H1 (cell line): ENCODE measurements around the gene IFNAR2. TPM values are rescaled to one million over a fixed set of nuclear protein-coding genes. Genes with fewer than 3 reads are reported as not detected.

Source experiments
- CTCF ChIA-PET: fragments of 300-600 bp; sonication (Branson Sonifier 250); formaldehyde crosslinking; loops from one replicate; lab custom pipeline; 2021; ENCODE audit not compliant: partially characterized antibody; lab: Charles Lee
- POLR2A ChIA-PET: fragments of 300-600 bp; sonication (Branson Sonifier 250); formaldehyde crosslinking; loops from one replicate; lab custom pipeline; 2021; ENCODE audit warnings: inconsistent platforms; ENCODE audit not compliant: partially characterized antibody; lab: Charles Lee
- DNase-seq, 2 experiments: peaks; one replicate each; pipeline versions ENCODE4 v3.0.0 to v3.0.0-alpha.2; 2010 to 2022; ENCODE audit warnings: low spot score in 2 of 2, low read depth in 1 of 2, mixed read lengths in 1 of 2
- FAIRE-seq: peaks from 2 replicates; lab custom pipeline; 2011; peaks lifted over from hg19 to GRCh38; lab: Jason Lieb, UNC
- H2AFZ ChIP-seq: 2 replicates; pipeline ENCODE4 v1.8.1; 2012; ENCODE audit warnings: low read length, inconsistent platforms
- H2AK5ac ChIP-seq: 2 replicates; pipeline ENCODE4 v1.6.1; 2013; ENCODE audit warnings: low read depth, low read length
- H2BK120ac ChIP-seq: replicated peaks from 2 replicates; pipeline ENCODE3; 2013; ENCODE audit warnings: low read depth, low read length, inconsistent platforms
- H2BK12ac ChIP-seq: 2 replicates; pipeline ENCODE4 v1.6.1; 2013; ENCODE audit warnings: low read depth, low read length
- H2BK15ac ChIP-seq: 2 replicates; pipeline ENCODE4 v1.6.1; 2013; ENCODE audit warnings: low read length
- H2BK20ac ChIP-seq: 2 replicates; pipeline ENCODE4 v1.6.1; 2013; ENCODE audit warnings: low read length
- H2BK5ac ChIP-seq: 2 replicates; pipeline ENCODE4 v1.6.1; 2013; ENCODE audit warnings: low read depth, low read length
- H3K14ac ChIP-seq: 2 replicates; pipeline ENCODE4 v1.6.1; 2013; ENCODE audit warnings: inconsistent platforms; ENCODE audit not compliant: insufficient read length
- H3K18ac ChIP-seq: 2 replicates; pipeline ENCODE4 v1.6.1; 2013; ENCODE audit warnings: low read length; ENCODE audit errors: extremely low read depth
- H3K23ac ChIP-seq: 2 replicates; pipeline ENCODE4 v1.6.1; 2013; ENCODE audit warnings: inconsistent platforms; ENCODE audit not compliant: insufficient read length
- H3K23me2 ChIP-seq: 2 replicates; pipeline ENCODE4 v1.6.1; 2013; ENCODE audit warnings: low read depth, low read length
- H3K27ac ChIP-seq: 2 replicates; pipeline ENCODE4 v1.6.1; 2011; ENCODE audit warnings: low read depth, low read length, inconsistent platforms
- H3K27me3 ChIP-seq, 4 experiments: replicated peaks in 1 of 4; 1 replicate in 1 of 4; 2 replicates in 3 of 4; pipeline versions ENCODE4 v1.6.1 to v1.8.1; 2011 to 2013; ENCODE audit warnings: low read length in 3 of 4, mild to moderate bottlenecking in 3 of 4, inconsistent platforms in 2 of 4, mixed read lengths in 2 of 4, moderate library complexity in 1 of 4; ENCODE audit not compliant: control insufficient read depth in 3 of 4, insufficient read depth in 3 of 4; ENCODE audit errors: extremely low read depth in 1 of 4
- H3K36me3 ChIP-seq, 4 experiments: 2 replicates each; pipeline versions ENCODE4 v1.6.1 to v1.8.1; 2011 to 2013; ENCODE audit warnings: mild to moderate bottlenecking in 4 of 4, low read length in 3 of 4, moderate library complexity in 2 of 4, control low read depth in 1 of 4, inconsistent platforms in 1 of 4; ENCODE audit not compliant: insufficient read depth in 4 of 4, control insufficient read depth in 2 of 4
- H3K4ac ChIP-seq: replicated peaks from 2 replicates; pipeline ENCODE3; 2013; ENCODE audit warnings: low read length, low read depth, mixed read lengths, inconsistent platforms; ENCODE audit not compliant: insufficient read length
- H3K4me1 ChIP-seq, 4 experiments: replicated peaks in 1 of 4; 1 replicate in 1 of 4; 2 replicates in 3 of 4; pipeline versions ENCODE4 v1.6.1 to v1.8.1; 2011 to 2013; ENCODE audit warnings: low read length in 3 of 4, inconsistent platforms in 2 of 4, mixed read lengths in 1 of 4; ENCODE audit not compliant: insufficient read depth in 4 of 4, control insufficient read depth in 3 of 4
- H3K4me2 ChIP-seq, 2 experiments: 2 replicates each; pipeline versions ENCODE4 v1.6.1 to v1.8.1; 2011 to 2013; ENCODE audit warnings: low read depth in 2 of 2, low read length in 2 of 2, control low read depth in 1 of 2, inconsistent platforms in 1 of 2, mild to moderate bottlenecking in 1 of 2; ENCODE audit not compliant: insufficient read depth in 1 of 2
- H3K4me3 ChIP-seq, 4 experiments: fragments of 200-600, 300-600 bp in 1 of 4; sonication (generic), shearing (Covaris generic), sonication (Bioruptor Twin) in 1 of 4; 2 replicates each; pipeline versions ENCODE4 v1.5.1 to v1.8.1; 2011 to 2016; ENCODE audit warnings: low read length in 4 of 4, low read depth in 3 of 4, control low read depth in 2 of 4, inconsistent platforms in 2 of 4, mild to moderate bottlenecking in 2 of 4, mixed read lengths in 1 of 4, moderate library complexity in 1 of 4; ENCODE audit not compliant: insufficient read depth in 2 of 4; ENCODE audit errors: extremely low read depth in 1 of 4
- H3K56ac ChIP-seq: replicated peaks from 2 replicates; pipeline ENCODE3; 2013; ENCODE audit warnings: low read depth, mild to moderate bottlenecking, mixed read lengths, low read length, inconsistent platforms; ENCODE audit not compliant: insufficient read length
- H3K79me1 ChIP-seq: 2 replicates; pipeline ENCODE4 v1.6.1; 2013; ENCODE audit warnings: low read depth, low read length, control low read depth
- H3K79me2 ChIP-seq, 2 experiments: 2 replicates each; pipeline versions ENCODE4 v1.6.1 to v1.8.1; 2012 to 2013; ENCODE audit warnings: low read length in 2 of 2, mild to moderate bottlenecking in 2 of 2, inconsistent platforms in 1 of 2; ENCODE audit not compliant: insufficient read depth in 2 of 2, control insufficient read depth in 1 of 2
- H3K9ac ChIP-seq, 4 experiments: replicated peaks in 1 of 4; 1 replicate in 1 of 4; 2 replicates in 3 of 4; pipeline versions ENCODE4 v1.6.1 to v1.8.1; 2011 to 2013; ENCODE audit warnings: low read depth in 3 of 4, low read length in 3 of 4, control low read depth in 2 of 4, mild to moderate bottlenecking in 2 of 4, moderate library complexity in 2 of 4, inconsistent platforms in 1 of 4; ENCODE audit errors: extremely low read depth in 1 of 4
- H3K9me3 ChIP-seq, 2 experiments: 2 replicates each; pipeline versions ENCODE4 v1.6.1 to v1.8.1; 2012 to 2013; ENCODE audit warnings: mild to moderate bottlenecking in 2 of 2, moderate library complexity in 2 of 2, control low read depth in 1 of 2, inconsistent platforms in 1 of 2, low read depth in 1 of 2, low read length in 1 of 2, mixed read lengths in 1 of 2; ENCODE audit not compliant: insufficient read depth in 2 of 2
- H4K20me1 ChIP-seq, 2 experiments: replicated peaks in 1 of 2; 2 replicates each; pipeline versions ENCODE3 to v1.8.1; 2011 to 2013; ENCODE audit warnings: inconsistent platforms in 2 of 2, low read length in 2 of 2, mild to moderate bottlenecking in 1 of 2; ENCODE audit not compliant: insufficient read depth in 2 of 2, control insufficient read depth in 1 of 2
- H4K5ac ChIP-seq: 2 replicates; pipeline ENCODE4 v1.6.1; 2013; ENCODE audit warnings: low read length, low read depth, mixed read lengths, inconsistent platforms; ENCODE audit not compliant: insufficient read length
- H4K8ac ChIP-seq: 2 replicates; pipeline ENCODE4 v1.8.0; 2013; ENCODE audit warnings: mild to moderate bottlenecking, moderate library complexity, low read length, inconsistent platforms; ENCODE audit not compliant: insufficient read depth; ENCODE audit errors: extremely low read depth
- H4K91ac ChIP-seq: replicated peaks from 2 replicates; pipeline ENCODE3; 2013; ENCODE audit warnings: low read length, mixed read lengths, inconsistent platforms; ENCODE audit not compliant: insufficient read length
- JUND ChIP-seq: IDR thresholded peaks from 2 replicates; pipeline ENCODE4 v1.6.1; 2011; ENCODE audit warnings: mild to moderate bottlenecking, improper control_type of control experiment, low read length
- KDM4A ChIP-seq: IDR thresholded peaks from one replicate; pipeline ENCODE4 v1.7.1; 2012; ENCODE audit warnings: low read depth, mild to moderate bottlenecking, moderate library complexity, low read length, inconsistent platforms; ENCODE audit not compliant: severe bottlenecking
- NANOG ChIP-seq: IDR thresholded peaks from 2 replicates; pipeline ENCODE4 v1.6.1; 2011; ENCODE audit warnings: low read length, low read depth, mild to moderate bottlenecking, inconsistent platforms; ENCODE audit not compliant: insufficient read depth, poor library complexity, severe bottlenecking
- RAD21 ChIP-seq, 2 experiments: IDR thresholded peaks in 1 of 2; conservative IDR thresholded peaks in 1 of 2; 2 replicates each; pipeline ENCODE4 v1.6.1; 2011; ENCODE audit warnings: low read depth in 2 of 2, low read length in 2 of 2, improper control_type of control experiment in 1 of 2, inconsistent platforms in 1 of 2, mild to moderate bottlenecking in 1 of 2, moderate library complexity in 1 of 2
- RFX5 ChIP-seq: IDR thresholded peaks from 2 replicates; pipeline ENCODE4 v1.6.1; 2011; ENCODE audit warnings: low read depth, low read length, improper control_type of control experiment, borderline replicate concordance
- TBP ChIP-seq: IDR thresholded peaks from 2 replicates; pipeline ENCODE4 v1.6.1; 2011; ENCODE audit warnings: low read depth, low read length, improper control_type of control experiment
- WGBS, 2 experiments: shearing (Covaris generic) in 1 of 2; methylation state at CpG; one replicate each; pipeline versions ENCODE4 v1.1.6 to v1.1.7; 2013 to 2015; ENCODE audit warnings: low lambda C conversion rate in 2 of 2, mixed read lengths in 2 of 2, inconsistent platforms in 1 of 2, low coverage in 1 of 2, missing lambda C conversion rate in 1 of 2; ENCODE audit not compliant: insufficient replicate concordance in 2 of 2, insufficient coverage in 1 of 2, insufficient read length in 1 of 2; ENCODE audit errors: extremely low coverage in 1 of 2, missing lambda C conversion rate in 1 of 2; 5-methylcytosine and 5-hydroxymethylcytosine counted together
- polyA plus RNA-seq, 7 experiments: library from polyadenylated mRNA; depleted of rRNA in 3 of 7; stranded (reverse) in 5 of 7; unstranded in 2 of 7; fragments of >200 nt in 5 of 7; fragments of 200-250 nt in 2 of 7; gene quantifications; 1 replicate in 5 of 7; 2 replicates in 1 of 7; 4 replicates in 1 of 7; pipeline versions ENCODE4 v1.2.1 to v1.2.3, GENCODE V29; 2011 to 2013; ENCODE audit warnings: missing spikeins in 2 of 7, mixed read lengths in 2 of 7
- total RNA-seq: library from RNA; stranded (reverse); fragmentation: NEBNext Ultra II Directional; extraction: Animal tissue kit (Norgen Biotek cat#: 25700); gene quantifications from 2 replicates; pipeline ENCODE4 v1.2.1, GENCODE V29; 2021
- TF ChIP-seq, protein P1 (sequence below), 3 experiments: IDR thresholded peaks; 1 replicate in 2 of 3; 2 replicates in 1 of 3; pipeline versions ENCODE4 v1.5.1 to v1.6.1; 2011; ENCODE audit warnings: low read length in 3 of 3, mild to moderate bottlenecking in 3 of 3, inconsistent platforms in 2 of 3, low read depth in 1 of 3, moderate library complexity in 1 of 3; ENCODE audit not compliant: insufficient read depth in 1 of 3; ENCODE audit errors: control extremely low read depth in 1 of 3

The IFNAR2 gene
- total and polyA plus RNA-seq, 2 of the 8 experiments (the other 6 are each of a cell fraction or from before 2014, with no cell fraction given) = 12.2 to 16.1 TPM

DNA sequence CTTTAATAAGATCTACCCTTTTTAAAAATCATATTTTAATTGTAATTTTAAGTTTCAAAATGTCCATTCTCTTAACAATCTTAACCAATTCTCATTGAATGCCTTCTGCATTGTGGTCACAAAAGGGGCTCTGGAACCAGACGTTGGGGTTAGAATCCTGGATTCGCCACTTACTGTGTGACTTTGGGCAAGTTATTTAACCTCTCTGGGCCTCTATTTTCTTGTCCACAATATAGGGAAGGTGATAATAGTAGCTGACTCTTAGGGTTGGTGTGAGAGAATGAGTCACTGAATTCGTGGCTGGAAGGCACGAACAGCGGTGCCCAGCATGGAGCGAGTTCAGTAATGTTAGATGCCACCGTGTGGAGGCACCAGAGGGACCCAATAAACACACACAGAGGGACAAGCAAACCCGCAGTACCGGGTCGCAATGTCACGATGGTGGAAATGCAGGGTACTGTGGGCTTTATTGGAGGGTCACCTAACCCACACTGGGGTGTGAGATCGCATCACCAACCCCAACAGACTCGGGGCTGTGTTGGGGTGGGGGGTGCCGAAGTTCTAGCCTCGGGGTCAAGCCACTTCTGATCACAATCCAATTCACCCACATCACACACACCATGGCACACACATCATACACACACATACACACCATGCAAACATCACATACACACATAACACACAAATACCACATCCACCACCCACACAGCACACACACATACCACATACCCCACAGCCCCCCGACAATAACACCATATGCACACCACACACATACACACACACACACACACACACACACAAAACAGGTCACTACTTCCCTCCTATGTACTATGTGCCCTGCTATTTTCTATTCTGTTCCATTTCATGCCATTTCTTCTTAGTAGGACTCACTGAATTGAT lies 27.0 kb upstream of the IFNAR2 start:
- Histone ChIP-seq H3K4me1 (peaks cover 0 to 3% (median under 1%) of the 10 kb centered on the region in 4 experiments; a peak in 3 of 7 replicates), H3K4me2 (no peak overlapping the region), H4K5ac (no peak overlapping the region), H3K4ac (no peak overlapping the region), H3K79me1 (no peaks in the 10 kb centered on the region), H3K4me3 (no peak overlapping the region), H3K18ac (no peak overlapping the region), H3K23ac (no peak overlapping the region), H3K36me3 (no peaks in the 10 kb centered on the region), H2BK12ac (no peak overlapping the region), H2AFZ (no peak overlapping the region), H4K8ac (peak overlapping the region; percentile 46; the same call in 1 of the 2 replicates), H2BK120ac (no peak overlapping the region), H2AK5ac (no peak overlapping the region), H3K27ac (no peak overlapping the region), H3K9me3 (no peaks in the 10 kb centered on the region; a peak in 1 of 4 replicates), H2BK15ac (no peak overlapping the region), H3K27me3 (no peaks in the 10 kb centered on the region; a peak in 1 of 7 replicates), H2BK5ac (no peak overlapping the region), H2BK20ac (no peak overlapping the region), H3K9ac (no peak overlapping the region; a peak in 2 of 7 replicates), H4K91ac (no peak overlapping the region), H3K23me2 (peaks cover 2% of the 10 kb centered on the region; the same call in 1 of the 2 replicates), H3K14ac (no peak overlapping the region), H4K20me1 (peaks cover 0 to 2% of the 10 kb centered on the region in 2 experiments), H3K56ac (no peak overlapping the region), H3K79me2 (no peaks in the 10 kb centered on the region)
- TF ChIP-seq, protein P1, sequence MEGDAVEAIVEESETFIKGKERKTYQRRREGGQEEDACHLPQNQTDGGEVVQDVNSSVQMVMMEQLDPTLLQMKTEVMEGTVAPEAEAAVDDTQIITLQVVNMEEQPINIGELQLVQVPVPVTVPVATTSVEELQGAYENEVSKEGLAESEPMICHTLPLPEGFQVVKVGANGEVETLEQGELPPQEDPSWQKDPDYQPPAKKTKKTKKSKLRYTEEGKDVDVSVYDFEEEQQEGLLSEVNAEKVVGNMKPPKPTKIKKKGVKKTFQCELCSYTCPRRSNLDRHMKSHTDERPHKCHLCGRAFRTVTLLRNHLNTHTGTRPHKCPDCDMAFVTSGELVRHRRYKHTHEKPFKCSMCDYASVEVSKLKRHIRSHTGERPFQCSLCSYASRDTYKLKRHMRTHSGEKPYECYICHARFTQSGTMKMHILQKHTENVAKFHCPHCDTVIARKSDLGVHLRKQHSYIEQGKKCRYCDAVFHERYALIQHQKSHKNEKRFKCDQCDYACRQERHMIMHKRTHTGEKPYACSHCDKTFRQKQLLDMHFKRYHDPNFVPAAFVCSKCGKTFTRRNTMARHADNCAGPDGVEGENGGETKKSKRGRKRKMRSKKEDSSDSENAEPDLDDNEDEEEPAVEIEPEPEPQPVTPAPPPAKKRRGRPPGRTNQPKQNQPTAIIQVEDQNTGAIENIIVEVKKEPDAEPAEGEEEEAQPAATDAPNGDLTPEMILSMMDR (IDR thresholded peaks at IDR 0.05; ENCODE audit: control extremely low read depth in 1 of 3, insufficient read depth in 1 of 3, low read depth in 1 of 3, low read length in 3 of 3) = peak in 2 of 3 experiments; percentile 7 to 17; a peak in 2 of 4 replicates
- TF ChIP-seq RFX5 (no peak), RAD21 (IDR thresholded peaks at IDR 0.05 in 1 of 2, conservative IDR thresholded peaks at IDR 0.05 in 1 of 2; ENCODE audit: low read depth in 2 of 2, low read length in 2 of 2) (peak; percentile 18 to 31; a peak in 2 of 4 replicates), JUND (no peak), KDM4A (no peak), TBP (no peak), NANOG (no peak)
- 95% methylated on average over 16 of the region's 16 CpGs; no CpG with 5 or more reads in 1 of the 2 experiments for WGBS, 2 experiments
- no peak for FAIRE-seq
- ChIA-PET CTCF (interaction anchor here (0.5 to 2.5 kb wide), 4 partner anchors 33 to 307 kb away, joined by 3 to 7 read pairs (median 4); no protein-coding TSS in a partner anchor), POLR2A (no interaction called here)
- no peak for DNase-seq
